ENCODE results near the gene NKD2.
A peak's percentile ranks its signal among the peaks of the same experiment; 100 is the strongest.

NKD2 gene

GRCh38 chr5:994272-994607 lies 14.4 kb upstream of the NKD2 start:
- TF ChIP-seq CTCF (conservative IDR thresholded peaks at IDR 0.05; ENCODE audit: low read length) = no peak
- H3K4me2 ChIP-seq (ENCODE audit: low read depth, low read length, poor library complexity, severe bottlenecking) = peak overlapping the region; percentile 84
- peaks cover 75% of the 10 kb centered on the region for H3K4me1 ChIP-seq (ENCODE audit: insufficient read depth, low read length, poor library complexity, severe bottlenecking)

DNA sequence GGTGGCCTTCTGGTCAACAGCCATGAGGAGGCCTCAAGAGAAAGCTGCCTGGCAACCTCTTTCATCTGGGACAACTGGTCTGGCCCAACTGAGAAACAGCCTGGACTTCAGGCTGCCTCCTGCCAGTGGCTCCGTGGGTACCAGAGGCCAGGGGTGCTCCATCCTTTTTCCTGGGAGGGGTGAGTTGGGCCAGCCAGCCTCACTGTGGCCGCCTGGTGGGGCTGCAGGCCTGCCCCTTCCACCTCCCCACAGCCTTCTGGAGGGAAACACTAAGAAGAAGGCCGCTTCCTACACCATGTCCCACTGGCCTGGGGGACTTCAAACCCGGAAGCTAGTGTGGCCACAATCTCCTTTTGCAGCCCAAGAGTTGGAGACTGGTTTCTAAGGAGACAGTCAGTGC lies 13.8 kb upstream of the NKD2 start:
- no peaks in the 10 kb centered on the region for H3K9me2 ChIP-seq (replicated peaks; ENCODE audit: low read depth, low read length)
- no peaks in the 10 kb centered on the region for H3K9me3 ChIP-seq (ENCODE audit: insufficient read depth, low read depth, low read length)
- peak overlapping the region; percentile 84 for H3K4me2 ChIP-seq (ENCODE audit: low read depth, low read length, poor library complexity, severe bottlenecking)

More at GRCh38 chr5:994272-994607, 14.4 kb upstream of the NKD2 start:
- peak overlapping the region; percentile 75 for H3K4me3 ChIP-seq (ENCODE audit: low read length, poor library complexity, severe bottlenecking)
- H3K27me3 ChIP-seq (ENCODE audit: insufficient read depth, low read length, poor library complexity, severe bottlenecking) = no peaks in the 10 kb centered on the region
- H3K36me3 ChIP-seq (ENCODE audit: insufficient read depth, low read length) = no peaks in the 10 kb centered on the region
- no peaks in the 10 kb centered on the region for H4K20me1 ChIP-seq (ENCODE audit: insufficient read depth, low read length, poor library complexity, severe bottlenecking)
- H3F3A ChIP-seq (ENCODE audit: low read depth) = no peaks in the 10 kb centered on the region
- H3K79me2 ChIP-seq (ENCODE audit: insufficient read depth, low read length) = peaks cover 55% of the 10 kb centered on the region
- H3K9ac ChIP-seq (ENCODE audit: low read depth, low read length, poor library complexity, severe bottlenecking) = peak overlapping the region; percentile 88
- H2AFZ ChIP-seq (ENCODE audit: low read length) = no peak overlapping the region
- no peaks in the 10 kb centered on the region for H3K9me2 ChIP-seq (replicated peaks; ENCODE audit: low read depth, low read length)
- H3K9me3 ChIP-seq (ENCODE audit: insufficient read depth, low read depth, low read length) = no peaks in the 10 kb centered on the region

DNA sequence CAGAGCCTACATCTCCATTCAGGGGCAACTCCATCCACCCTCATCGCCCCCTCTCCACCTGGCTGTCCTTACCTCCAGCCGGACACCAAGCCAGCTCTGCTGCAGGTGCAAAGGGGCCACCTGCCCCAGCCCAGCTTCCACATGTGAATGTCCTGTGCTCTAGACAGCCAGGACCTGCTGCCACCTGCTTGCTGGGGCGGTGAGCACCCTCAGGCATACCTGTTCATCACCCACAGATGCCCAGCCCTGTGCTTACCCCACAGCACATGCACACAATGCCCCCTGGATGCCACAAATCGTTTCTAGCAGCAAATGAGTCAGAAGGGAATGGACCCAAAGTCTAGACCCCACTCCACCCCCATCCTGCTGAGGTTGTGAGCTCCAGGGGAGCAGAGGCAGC lies 13.3 kb upstream of the NKD2 start:
- Histone ChIP-seq H3K27me3 (ENCODE audit: insufficient read depth, low read length, poor library complexity, severe bottlenecking) (no peaks in the 10 kb centered on the region), H3K36me3 (ENCODE audit: insufficient read depth, low read length) (no peaks in the 10 kb centered on the region), H3K79me2 (ENCODE audit: insufficient read depth, low read length) (peaks cover 55% of the 10 kb centered on the region), H3K4me3 (ENCODE audit: low read length, poor library complexity, severe bottlenecking) (peak overlapping the region; percentile 75), H3K9ac (ENCODE audit: low read depth, low read length, poor library complexity, severe bottlenecking) (peak overlapping the region; percentile 88), H3K9me2 (replicated peaks; ENCODE audit: low read depth, low read length) (no peaks in the 10 kb centered on the region), H3F3A (ENCODE audit: low read depth) (no peaks in the 10 kb centered on the region), H2AFZ (ENCODE audit: low read length) (no peak overlapping the region), H3K4me1 (ENCODE audit: insufficient read depth, low read length, poor library complexity, severe bottlenecking) (peaks cover 70% of the 10 kb centered on the region), H3K4me2 (ENCODE audit: low read depth, low read length, poor library complexity, severe bottlenecking) (peak overlapping the region; percentile 84), H3K9me3 (ENCODE audit: insufficient read depth, low read depth, low read length) (no peaks in the 10 kb centered on the region), H4K20me1 (ENCODE audit: insufficient read depth, low read length, poor library complexity, severe bottlenecking) (no peaks in the 10 kb centered on the region)
- no peak for TF ChIP-seq EZH2phosphoT487 (IDR thresholded peaks at IDR 0.05; ENCODE audit: borderline replicate concordance)
- TF ChIP-seq CTCF (conservative IDR thresholded peaks at IDR 0.05; ENCODE audit: low read length) = no peak

More for the DNA sequence above, 13.8 kb upstream of the NKD2 start:
- peak overlapping the region; percentile 75 for H3K4me3 ChIP-seq (ENCODE audit: low read length, poor library complexity, severe bottlenecking)
- peaks cover 55% of the 10 kb centered on the region for H3K79me2 ChIP-seq (ENCODE audit: insufficient read depth, low read length)
- H4K20me1 ChIP-seq (ENCODE audit: insufficient read depth, low read length, poor library complexity, severe bottlenecking) = no peaks in the 10 kb centered on the region
- H3F3A ChIP-seq (ENCODE audit: low read depth) = no peaks in the 10 kb centered on the region
- no peak overlapping the region for H2AFZ ChIP-seq (ENCODE audit: low read length)
- H3K27me3 ChIP-seq (ENCODE audit: insufficient read depth, low read length, poor library complexity, severe bottlenecking) = no peaks in the 10 kb centered on the region
- peaks cover 75% of the 10 kb centered on the region for H3K4me1 ChIP-seq (ENCODE audit: insufficient read depth, low read length, poor library complexity, severe bottlenecking)
- TF ChIP-seq CTCF (conservative IDR thresholded peaks at IDR 0.05; ENCODE audit: low read length) (peak; percentile 25; the same call in 1 of the 2 replicates), EZH2phosphoT487 (IDR thresholded peaks at IDR 0.05; ENCODE audit: borderline replicate concordance) (no peak)
- no peaks in the 10 kb centered on the region for H3K36me3 ChIP-seq (ENCODE audit: insufficient read depth, low read length)
- peak overlapping the region; percentile 88 for H3K9ac ChIP-seq (ENCODE audit: low read depth, low read length, poor library complexity, severe bottlenecking)
